ENCODE measurements around the gene SEMA3G.
A peak's percentile ranks its signal among the peaks of the same experiment; 100 is the strongest.

The SEMA3G gene

GRCh38 chr3:52394751-52395502, 50.0 kb downstream of the SEMA3G start:
- DNase-seq: no peak

GRCh38 chr3:52393959-52394670, 50.8 kb downstream of the SEMA3G start:
- no peak for DNase-seq

- DNase-seq: no peak
Measured at GRCh38 chr3:52393131-52393807, 51.6 kb downstream of the SEMA3G start.

- DNase-seq: no peak
Measured at GRCh38 chr3:52392216-52392930, 52.5 kb downstream of the SEMA3G start.

- no peak for DNase-seq
Measured at GRCh38 chr3:52391096-52391495, 53.8 kb downstream of the SEMA3G start.

GRCh38 chr3:52388933-52389332, 56.0 kb downstream of the SEMA3G start:
- DNase-seq: no peak

GRCh38 chr3:52388348-52388821, 56.5 kb downstream of the SEMA3G start:
- no peak for DNase-seq

GRCh38 chr3:52387481-52387880, 57.4 kb downstream of the SEMA3G start:
- DNase-seq: no peak

- DNase-seq: no peak
Measured at GRCh38 chr3:52385157-52385556, 59.7 kb downstream of the SEMA3G start.

- peak; percentile 56 for DNase-seq
Measured at GRCh38 chr3:52384019-52384761, 60.7 kb downstream of the SEMA3G start.

GRCh38 chr3:52383446-52383845, 61.5 kb downstream of the SEMA3G start:
- no peak for DNase-seq

All from GF-D8 (cell line).